Activated gamma-delta T cell (primary cell): Measurements from ENCODE around the gene RNF8.
"Not testable (repeated sequence)": the region's sequence is repeated elsewhere in the genome, so short reads cannot be mapped to it uniquely, and the experiment has no call there.

Experiments used
- DNase-seq: peaks from one replicate; lab custom pipeline; 2025; lab: John Stamatoyannopoulos, UW
- total RNA-seq, 2 donors: gene quantifications; one replicate each; lab custom pipeline; 2026; lab: John Stamatoyannopoulos, UW

The RNF8 gene, protein sequence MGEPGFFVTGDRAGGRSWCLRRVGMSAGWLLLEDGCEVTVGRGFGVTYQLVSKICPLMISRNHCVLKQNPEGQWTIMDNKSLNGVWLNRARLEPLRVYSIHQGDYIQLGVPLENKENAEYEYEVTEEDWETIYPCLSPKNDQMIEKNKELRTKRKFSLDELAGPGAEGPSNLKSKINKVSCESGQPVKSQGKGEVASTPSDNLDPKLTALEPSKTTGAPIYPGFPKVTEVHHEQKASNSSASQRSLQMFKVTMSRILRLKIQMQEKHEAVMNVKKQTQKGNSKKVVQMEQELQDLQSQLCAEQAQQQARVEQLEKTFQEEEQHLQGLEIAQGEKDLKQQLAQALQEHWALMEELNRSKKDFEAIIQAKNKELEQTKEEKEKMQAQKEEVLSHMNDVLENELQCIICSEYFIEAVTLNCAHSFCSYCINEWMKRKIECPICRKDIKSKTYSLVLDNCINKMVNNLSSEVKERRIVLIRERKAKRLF
- 33.0 to 33.3 reads per million in 2 donors for total RNA-seq

DNA sequence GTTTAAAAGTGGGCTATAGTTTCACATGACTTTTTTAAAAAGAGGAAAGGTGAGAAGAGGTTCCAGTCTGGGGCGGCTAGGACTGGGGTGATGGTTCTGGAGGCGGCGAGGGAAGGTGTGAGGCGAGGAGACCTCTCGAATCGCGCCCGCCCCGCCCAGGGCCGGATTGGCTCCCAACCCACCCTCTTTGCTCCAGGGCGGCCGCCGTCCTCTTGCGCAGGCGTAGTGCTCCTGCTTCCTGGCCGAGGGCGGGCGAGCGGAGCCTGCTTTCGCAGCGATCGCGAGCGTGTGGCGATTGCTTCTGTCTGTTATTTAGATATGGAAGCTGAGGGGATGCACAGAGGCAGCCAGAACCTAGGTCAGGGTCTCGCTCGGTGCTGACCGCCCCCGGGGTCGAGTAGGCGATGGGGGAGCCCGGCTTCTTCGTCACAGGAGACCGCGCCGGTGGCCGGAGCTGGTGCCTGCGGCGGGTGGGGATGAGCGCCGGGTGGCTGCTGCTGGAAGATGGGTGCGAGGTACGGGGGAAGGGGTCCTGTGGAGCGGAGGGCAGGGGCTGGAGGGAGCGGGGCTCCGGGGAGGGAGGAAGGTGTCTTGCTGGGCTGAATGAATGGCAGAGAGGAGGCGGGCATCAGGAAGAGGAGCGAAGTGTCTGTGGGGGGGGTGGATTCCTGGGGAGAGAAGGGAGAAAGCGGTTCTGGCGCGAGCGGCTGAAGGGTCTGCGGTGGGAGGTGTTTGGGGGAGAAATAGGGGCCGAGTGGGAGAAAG is at the start of gene RNF8:
TSS of gene RNF8 (plus strand) at position 223 of the 765 bp plus-strand sequence. CDS start at position 405, 182 bp downstream.
- DNase-seq, result peak; percentile 86

DNA sequence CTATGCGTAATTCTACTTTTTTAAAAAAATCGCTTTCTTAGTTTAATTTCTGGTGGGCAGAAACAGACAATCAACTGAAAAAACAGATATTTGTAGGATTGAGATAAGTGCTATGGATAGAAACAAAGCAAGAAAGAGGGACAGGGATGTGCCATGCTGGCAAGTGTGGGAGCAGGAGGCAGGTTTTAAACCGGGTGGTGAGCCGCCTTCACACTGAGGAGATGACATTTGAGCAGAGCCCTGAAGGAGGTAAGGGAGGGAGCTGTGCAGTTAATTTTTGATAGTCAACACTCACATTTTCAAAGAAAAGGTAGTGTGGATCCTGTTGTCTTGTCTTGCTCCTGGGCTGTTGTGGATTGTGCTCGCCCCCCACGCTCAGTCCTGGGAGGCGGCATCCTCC is 49.0 kb upstream of the RNF8 start:
- DNase-seq, result no peak

DNA sequence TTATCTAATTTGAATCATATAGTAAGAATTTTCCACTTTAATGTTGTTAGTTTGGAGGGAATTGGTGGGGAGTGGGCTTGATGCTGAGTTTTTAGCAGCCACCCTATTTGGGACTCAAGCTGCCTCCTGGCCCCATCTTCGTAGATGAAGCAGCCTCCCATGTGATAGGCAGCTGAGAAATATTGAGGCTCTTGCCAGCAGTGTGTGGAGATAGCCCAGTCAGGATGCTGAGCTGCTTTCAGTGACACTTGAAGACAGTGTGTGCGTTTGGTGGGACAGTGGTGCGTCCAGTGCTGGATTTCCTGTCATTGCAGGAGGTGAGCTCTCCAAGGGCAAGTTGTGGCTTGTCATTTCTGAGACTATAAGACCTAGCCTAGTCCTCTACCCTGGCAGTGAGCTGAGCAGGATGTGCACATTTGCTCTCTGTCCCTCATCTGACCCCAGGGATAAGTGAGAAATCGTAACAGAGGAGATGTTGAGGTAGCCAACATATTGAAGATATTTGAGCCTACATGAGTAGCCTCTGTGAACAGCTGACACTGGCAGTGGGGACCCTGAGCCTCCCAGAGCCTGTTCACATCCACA is 47.9 kb upstream of the RNF8 start:
- no peak for DNase-seq

DNA sequence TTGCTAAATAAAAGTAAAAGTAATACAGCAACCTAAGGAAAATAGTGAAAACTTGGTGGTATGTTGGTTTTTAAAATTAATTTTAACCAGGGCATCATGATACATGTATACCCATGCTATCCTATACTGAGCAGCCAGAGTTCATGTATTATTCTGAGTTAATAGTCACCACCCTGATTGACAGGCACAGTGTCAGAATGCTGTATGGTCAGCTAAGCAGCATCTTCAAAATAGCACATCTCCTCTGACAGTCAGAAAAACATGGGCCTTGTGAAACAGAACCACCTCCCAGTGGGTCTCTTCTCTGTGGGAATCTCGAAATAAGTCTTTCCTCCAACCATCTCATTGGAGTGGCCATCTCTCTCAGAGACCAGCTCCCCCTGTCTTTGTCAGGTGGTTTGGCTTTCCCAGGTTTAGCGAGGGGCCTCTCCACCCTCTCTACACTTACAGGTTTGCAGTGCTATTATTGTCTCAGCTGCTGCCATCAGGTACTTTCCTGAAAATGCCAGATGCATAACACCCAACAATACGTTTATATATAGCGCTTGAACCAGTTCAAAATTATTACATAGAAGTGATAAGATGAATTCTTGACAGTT is 47.1 kb upstream of the RNF8 start:
- no peak for DNase-seq

DNA sequence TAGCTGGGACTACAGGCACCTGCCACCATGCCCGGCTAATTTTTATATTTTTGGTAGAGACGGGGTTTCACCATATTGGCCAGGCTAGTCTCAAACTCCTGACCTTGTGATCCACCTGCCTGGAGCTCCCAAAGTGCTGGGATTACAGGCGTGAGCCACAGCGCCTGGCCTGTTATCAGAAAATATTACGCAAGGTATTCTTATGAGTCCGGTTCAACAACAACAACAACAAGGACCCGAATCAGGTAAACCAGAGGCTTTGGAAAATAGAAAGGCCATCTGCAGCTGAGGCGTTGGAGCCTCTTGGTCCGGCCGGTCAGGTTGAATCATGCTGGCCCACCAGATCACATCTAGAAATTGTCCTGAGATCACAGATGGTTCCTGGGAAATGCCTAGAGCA is 46.3 kb upstream of the RNF8 start:
- not testable (repeated sequence) for DNase-seq

DNA sequence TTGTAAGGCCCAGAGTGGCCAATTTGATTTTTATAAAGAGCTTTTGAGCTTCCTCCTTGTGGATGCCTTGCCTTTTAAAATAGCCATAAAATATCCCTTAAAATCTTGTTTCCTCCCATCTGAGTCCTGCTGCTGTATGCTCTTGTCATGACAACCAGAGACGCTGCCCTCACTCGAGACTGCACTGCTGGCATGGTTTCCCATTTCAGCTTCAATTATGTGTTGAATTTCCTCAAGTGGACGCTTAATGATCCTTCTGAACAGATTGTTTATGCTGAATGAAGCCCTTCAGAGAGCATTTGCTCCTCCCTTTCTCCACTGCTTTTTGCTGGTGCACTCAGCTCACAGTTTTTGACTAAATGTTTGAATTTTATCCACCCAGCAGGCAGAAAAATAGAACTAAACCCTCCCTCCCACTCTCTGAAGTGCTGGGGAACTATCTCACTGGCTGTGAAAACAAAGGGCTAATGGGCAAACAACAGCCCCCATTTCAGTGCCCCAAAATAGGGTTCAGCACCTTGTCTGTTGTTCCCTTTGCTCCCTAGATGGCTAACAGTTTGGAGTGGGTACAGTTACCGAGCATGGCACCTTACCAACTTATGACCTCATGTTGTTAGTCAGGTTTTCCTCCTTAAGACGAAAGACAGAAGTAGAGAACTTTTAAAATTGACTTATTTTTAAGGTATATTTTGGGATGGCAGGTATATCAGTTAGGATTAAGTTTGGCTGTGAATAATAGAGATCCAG is 45.5 kb upstream of the RNF8 start:
- DNase-seq, result no peak

DNA sequence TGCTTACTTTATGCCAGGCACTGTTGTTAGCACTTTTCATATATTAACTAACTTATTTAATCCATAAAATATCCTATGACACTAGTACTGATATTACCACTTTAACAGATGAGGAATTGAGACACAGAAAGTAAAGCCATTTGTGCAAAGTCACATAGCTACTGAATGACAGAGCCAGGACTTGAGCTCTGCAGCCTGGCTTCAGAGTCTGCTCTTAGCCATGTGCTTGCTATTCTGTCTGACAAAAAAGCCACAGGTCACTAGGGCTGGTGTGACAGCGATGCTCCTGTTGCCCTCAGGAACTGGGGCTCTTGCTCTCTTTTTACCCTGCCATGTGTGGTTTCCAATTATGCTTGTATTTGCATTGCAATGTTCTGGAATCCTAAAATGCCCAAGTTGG is 44.7 kb upstream of the RNF8 start:
- no peak for DNase-seq

DNA sequence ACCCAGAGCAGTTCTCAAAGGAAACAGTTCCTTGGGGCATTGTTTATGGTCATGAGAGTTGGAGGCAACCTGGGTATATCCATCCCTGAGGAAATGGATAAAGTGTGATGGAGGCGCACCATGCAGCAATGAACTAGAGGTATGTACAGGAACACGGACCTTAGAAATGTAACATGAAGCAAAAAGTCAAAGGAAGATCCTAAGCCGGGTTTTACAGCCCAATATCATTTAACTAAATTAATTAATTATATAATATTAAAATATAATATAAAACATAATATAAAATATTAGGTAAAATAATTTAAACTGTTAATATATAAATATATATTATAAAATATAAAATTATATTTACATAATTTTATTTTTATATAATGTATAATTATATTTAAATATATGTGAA is 44.1 kb upstream of the RNF8 start:
- no peak for DNase-seq

DNA sequence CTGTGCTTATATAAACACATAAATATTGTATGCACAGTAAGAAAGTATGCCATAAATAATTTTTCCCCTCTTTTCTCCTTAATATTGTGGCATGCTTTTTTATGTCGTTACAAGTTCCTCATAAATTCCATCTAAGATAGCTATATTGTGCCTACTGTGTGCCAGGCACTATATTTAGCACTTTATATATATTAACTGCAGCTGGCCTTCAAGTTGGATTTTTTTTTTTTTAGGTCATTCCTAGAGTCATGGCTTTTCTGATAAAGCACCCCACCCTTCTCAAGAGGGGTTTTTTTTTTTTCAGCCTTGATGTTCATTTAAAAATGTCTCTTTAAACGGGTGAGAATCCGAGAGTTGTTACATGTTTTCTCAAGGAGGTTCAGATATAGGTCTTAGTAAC is 42.8 kb upstream of the RNF8 start:
- no peak for DNase-seq

DNA sequence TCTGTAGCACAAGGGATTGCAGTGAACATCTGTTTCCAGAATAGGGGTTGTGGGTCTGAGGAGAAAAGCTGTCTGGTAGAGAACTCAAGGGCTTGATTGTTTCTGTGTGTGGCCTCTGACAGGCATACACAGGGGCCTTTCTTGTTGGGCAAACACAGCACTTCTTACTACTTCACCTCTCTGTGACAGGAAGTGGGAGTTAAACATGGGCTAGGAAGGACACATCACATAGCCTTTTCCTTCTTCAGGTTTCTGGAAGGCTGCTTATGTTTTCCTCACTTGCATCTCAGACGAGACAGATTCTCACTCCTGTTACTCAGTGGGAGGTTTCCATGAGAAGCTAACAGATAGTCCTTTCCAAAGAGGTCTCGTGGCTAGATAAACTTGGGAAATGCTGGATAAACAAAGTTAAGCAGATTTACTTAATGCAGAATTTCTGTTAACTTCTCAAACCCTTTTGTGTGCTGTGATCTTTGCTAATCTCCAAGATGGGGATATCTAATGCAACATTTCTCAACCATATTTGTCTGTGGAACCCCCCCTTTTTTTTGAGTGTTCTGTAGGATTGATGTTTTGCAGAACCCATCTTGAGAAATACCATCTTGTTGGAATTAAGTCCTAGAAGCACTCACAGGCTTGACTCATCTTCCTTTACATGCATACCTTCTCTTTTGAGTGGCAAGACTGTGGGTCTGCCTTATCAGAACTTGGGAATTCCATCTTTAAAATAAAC is 41.9 kb upstream of the RNF8 start:
- DNase-seq, result no peak

DNA sequence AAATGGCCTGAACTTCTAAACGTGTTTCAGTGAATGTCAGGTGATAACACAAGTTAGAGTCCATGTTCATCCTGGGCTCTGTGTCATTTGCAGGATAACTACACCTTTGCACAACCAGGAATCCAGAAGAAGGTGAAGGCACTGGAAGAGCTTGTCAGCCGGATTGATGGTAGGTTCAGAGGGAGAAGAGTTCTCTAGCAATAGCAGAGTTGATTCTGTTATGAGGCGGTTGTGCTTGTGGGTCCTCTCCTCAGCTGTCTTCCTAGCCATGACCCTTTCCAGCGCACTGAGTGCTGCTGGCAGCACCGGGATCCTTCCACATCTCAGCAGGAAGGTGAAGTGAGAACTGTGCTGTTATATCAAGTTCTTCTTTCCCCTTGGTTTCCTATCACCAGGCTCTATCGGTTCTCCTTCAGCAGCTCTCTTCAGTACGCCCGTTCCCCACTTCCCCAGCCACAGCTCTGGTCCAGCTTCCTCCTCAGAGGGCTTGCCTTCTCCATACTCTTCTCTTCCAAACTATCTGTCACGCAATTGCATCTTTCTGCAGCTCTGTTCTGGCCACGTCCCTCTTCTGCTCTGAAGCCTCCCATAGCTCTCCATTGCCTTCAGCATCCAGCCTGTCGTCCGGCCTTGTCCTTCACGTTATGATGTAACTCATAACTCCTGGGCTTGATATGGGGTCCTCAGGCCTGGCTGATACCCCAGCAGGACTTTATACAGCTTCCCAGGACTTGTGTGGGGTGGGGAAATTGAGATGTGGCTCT is 39.9 kb upstream of the RNF8 start:
- DNase-seq, result no peak

DNA sequence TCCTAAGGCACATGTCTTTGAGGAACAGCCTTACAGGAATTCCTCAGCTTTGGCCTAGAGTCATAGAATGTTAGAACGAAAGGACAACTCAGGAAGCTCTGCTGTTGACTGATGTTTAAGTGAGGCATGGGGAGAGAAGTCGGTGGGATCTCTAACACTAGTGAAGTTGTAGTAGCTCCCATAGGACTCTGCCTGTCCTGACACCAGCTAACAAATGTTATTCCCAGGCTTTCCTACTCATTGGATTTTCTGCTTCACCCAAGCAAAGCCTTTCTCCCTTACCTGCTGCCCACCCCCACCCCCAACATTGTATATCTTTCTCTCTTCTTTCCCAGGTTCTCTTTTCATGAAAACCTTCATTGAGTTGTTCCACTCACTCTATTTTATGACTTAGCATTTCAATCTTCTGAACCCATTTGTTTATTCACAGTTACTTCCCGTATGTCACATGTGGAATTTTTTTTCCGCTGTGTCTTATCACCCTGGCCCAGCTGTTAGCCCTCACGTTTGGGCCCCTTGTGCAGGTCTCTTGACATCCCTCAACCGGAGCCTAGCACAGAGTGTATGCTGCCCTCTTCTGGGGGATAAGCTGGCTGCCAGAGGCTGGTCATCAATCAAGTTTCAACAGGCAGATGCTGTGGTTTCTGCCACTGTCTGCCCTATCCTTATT is 39.2 kb upstream of the RNF8 start:
- no peak for DNase-seq

DNA sequence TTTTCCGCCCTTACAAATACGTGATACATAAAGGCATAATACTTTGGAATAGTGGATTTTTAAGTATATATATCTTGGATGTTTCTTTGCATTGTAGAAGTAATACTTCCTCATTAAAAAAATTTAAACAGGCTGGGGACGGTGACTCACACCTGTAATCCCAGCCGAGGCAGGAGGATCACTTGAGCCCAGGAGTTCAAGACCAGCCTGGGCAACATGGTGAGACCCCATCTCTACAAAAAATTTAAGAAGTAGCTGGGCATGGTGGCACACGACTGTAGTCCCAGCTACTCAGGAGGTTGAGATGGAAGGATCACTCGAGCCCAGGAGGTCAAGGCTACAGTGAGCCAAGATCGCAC is 38.6 kb upstream of the RNF8 start:
- DNase-seq, result no peak

DNA sequence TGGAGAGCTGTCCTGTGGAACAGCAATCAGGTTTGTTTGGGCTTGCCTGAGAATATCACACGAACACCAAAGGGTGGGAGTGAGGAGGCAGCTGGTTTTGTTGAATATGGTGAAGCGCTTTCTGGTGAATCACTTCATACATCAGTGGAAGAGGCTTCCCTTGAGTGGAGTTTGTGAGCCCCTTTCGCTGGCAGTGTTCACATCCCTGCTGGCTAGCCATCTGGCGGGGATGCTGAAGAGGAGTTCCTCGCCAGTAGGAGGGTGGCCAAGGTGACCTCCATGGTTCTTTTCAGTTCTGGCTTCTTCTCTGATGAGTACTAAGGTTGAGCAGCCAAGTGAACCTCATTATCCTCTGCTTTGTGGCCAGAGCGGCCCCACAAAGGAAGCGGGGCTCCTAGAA is 37.7 kb upstream of the RNF8 start:
- no peak for DNase-seq

DNA sequence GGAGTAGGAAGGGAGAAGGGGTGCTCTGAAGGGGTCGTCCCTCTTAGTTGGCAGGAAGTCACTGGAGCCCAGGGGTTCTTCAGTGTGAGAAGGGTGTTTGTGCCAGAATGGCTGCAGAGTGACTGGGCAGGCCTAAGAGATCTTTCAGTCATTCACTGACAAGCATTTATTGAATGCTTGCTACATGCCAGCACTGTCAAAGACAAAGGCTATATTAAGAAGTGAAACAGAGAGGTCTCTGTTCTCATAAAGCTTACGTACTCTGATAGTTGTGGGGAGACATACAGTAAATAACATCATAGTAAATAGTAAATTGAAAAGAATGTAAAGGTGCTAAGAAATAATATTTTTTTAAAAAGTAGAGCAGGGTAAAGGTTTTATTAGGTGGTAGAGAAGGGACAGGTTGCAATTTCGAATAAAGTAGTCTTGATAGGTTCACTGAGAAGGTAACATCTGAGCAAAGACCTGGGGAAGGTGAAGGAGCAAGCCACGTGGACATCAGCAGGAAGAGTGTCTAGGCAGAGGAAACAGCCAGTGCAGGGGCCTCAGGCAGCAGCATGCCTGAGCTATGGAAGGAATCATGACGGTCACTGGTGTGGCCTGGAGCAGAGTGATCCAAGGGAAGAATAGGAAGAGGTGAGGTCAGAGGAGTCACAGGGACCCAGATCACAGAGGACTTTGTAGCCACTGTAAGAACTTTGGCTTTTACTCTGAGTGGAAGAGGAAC is 36.3 kb upstream of the RNF8 start:
- no peak for DNase-seq

DNA sequence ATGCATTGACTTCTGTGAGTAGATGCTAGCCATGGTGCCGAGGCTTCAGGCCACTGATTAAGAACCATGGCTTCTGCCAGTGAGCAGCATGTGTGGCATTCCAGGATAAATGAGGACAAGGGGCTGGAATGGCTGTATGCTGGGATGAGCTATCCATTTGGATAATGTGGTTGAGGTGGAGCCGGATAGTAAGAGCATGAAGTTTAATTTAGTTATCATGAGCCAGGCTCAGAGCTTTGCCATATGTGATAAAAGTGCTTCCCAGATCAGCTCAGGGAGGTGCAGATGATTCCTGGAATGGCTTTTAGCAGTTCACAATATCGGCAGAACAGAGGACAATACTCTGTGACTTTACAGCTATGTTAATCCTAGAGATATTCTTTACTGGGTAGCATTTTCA is 34.6 kb upstream of the RNF8 start:
- no peak for DNase-seq

DNA sequence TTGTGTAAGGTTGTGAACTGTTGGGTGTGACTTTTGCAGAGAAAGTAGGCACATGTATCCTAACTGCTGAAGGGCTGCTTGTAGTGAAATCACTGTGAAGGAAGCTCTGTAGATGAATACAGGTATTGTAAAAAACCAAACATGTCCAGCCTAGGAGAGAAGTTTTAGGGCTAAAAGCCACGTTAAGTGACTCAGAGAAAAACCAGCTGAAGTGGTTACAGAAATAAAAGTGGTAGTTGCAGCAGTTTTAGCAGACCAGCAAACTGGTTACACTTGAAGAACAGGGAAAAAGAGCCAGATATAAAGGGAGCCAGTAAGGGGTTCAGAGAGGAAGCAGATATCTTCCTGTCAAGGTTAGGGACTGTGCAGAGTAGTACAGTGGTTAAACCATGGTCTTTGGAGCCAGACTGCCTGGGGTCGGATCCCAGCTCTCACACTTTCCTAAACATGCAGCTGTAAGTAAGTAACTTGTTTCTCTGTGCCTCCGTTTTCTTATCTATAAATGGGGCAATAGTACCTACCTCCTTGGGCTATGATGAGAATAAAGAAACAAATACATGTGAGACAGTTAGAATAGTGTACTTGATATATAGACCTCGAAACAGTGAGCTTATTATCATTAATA is 33.8 kb upstream of the RNF8 start:
- no peak for DNase-seq

DNA sequence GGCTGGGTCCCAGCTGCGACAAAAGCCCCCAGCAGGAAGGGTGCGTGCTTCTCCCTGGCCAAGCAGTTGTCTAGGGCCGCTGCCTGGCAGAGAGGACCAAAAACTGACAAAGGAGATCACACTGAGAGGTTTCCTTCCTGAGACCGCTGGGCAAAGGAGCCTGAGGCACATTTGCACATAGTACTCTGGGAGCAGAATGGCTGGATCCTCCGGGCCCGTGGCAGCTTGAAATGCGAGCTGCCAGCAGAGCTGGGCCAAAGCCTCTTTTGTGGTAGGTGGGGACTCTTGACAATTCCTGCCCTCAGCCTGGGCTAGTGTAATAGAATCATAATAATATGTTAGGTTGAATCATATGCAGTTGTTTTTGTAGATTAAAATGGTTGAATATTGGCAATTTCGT is 33.1 kb upstream of the RNF8 start:
- DNase-seq, result no peak

DNA sequence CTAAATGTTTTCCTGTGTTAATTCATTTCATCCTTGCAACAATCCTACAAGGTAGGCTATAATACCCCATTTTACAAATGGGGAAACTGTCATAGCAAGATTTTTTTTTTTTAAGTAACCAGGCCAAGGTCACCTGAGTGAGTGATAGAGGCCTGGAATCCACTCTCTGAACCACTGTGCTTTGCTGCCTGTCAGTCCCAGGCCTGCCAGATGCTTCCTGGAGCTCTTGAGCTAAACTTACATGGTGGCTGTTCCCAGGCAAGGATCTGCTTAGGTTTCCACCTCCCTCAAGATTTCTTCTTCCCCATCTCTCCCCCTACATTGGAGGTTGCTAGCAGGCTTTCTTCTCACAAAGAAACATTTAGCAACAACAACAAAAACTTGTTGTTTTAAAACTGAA is 32.7 kb upstream of the RNF8 start:
- no peak for DNase-seq
